MCF 10A (cell line): ENCODE results near the gene HBZ. TPM values are rescaled to one million over a fixed set of nuclear protein-coding genes. Genes with fewer than 3 reads are reported as not detected.
A peak's percentile ranks its signal among the peaks of the same experiment; 100 is the strongest.

Experiments
- Bru-seq: library from RNA; stranded (reverse); fragments of 400-500 nt; gene quantifications from one replicate; lab custom pipeline; 2021; lab: Mats Ljungman, UMichigan
- BruChase-seq, 2 experiments: library from RNA; stranded (reverse); fragments of 400-500 nt; gene quantifications; one replicate each; lab custom pipeline; 2021; lab: Mats Ljungman, UMichigan
- BruUV-seq: library from RNA; stranded (reverse); fragments of 400-500 nt; replicated peaks from 2 replicates; lab custom pipeline; 2021; lab: Mats Ljungman, UMichigan
- CTCF ChIA-PET: fragments of 300-600 bp; sonication (Branson Sonifier 250); formaldehyde crosslinking; extraction: SDS; loops from one replicate; lab custom pipeline; 2021; ENCODE audit warnings: antibody characterized with exemption, inconsistent platforms; lab: Yijun Ruan, JAX
- POLR2A ChIA-PET: fragments of 300-600, 350-650 bp; sonication (Branson Sonifier 250); formaldehyde crosslinking; extraction: SDS; loops from one replicate; lab custom pipeline; 2020; ENCODE audit warnings: antibody characterized with exemption, inconsistent platforms; lab: Yijun Ruan, JAX
- DNase-seq: peaks from one replicate; pipeline ENCODE4 v3.0.0-alpha.2; 2018; ENCODE audit not compliant: unreplicated experiment
- H3K27ac Mint-ChIP-seq: one replicate; pipeline ENCODE4 v1.8.0; 2022; ENCODE audit warnings: mild to moderate bottlenecking, low read depth, mixed read lengths; ENCODE audit not compliant: unreplicated experiment
- H3K27me3 Mint-ChIP-seq: one replicate; pipeline ENCODE4 v1.8.0; 2022; ENCODE audit warnings: mixed read lengths; ENCODE audit not compliant: insufficient read depth, unreplicated experiment
- H3K36me3 Mint-ChIP-seq: one replicate; pipeline ENCODE4 v1.8.0; 2022; ENCODE audit warnings: mild to moderate bottlenecking, moderate library complexity, mixed read lengths; ENCODE audit not compliant: insufficient read depth, unreplicated experiment
- H3K4me1 Mint-ChIP-seq: one replicate; pipeline ENCODE4 v1.8.0; 2022; ENCODE audit warnings: mixed read lengths; ENCODE audit not compliant: insufficient read depth, unreplicated experiment
- H3K4me3 Mint-ChIP-seq: one replicate; pipeline ENCODE4 v1.8.0; 2022; ENCODE audit warnings: mild to moderate bottlenecking, moderate library complexity, mixed read lengths; ENCODE audit not compliant: unreplicated experiment
- H3K9me3 Mint-ChIP-seq: one replicate; pipeline ENCODE4 v1.8.0; 2022; ENCODE audit warnings: mixed read lengths; ENCODE audit not compliant: unreplicated experiment
- CTCF ChIP-seq: fragments of 200-600 bp; IDR thresholded peaks from one replicate; pipeline ENCODE4 v1.8.0; 2022; ENCODE audit warnings: antibody characterized with exemption, mild to moderate bottlenecking; ENCODE audit not compliant: unreplicated experiment
- intact Hi-C: fragments of 100-400 bp; cut with micrococcal nuclease; formaldehyde crosslinking; loops from 2 replicates; pipeline ENCODE4 v1.14.1; 2022
- long read RNA-seq: library from polyadenylated mRNA; stranded (forward); transcript quantifications from one replicate; pipeline ENCODE4 v2.0.0, GENCODE V29; 2022
- total RNA-seq: library from RNA; stranded (reverse); gene quantifications from 2 replicates; pipeline ENCODE4 v1.2.3, GENCODE V29; 2022

HBZ gene
- total RNA-seq (not detected in 2 replicates), Bru-seq, nascent RNA (not detected), BruChase-seq, experiment 1, labeled RNA remaining after a 6-hour chase (not detected), BruChase-seq, experiment 2, labeled RNA remaining after a 2-hour chase (not detected)
- long read RNA-seq, result 0 reads

- POLR2A ChIA-PET, result no interaction called here
- peaks cover 15% of the 10 kb centered on the region for H3K27me3 Mint-ChIP-seq
- no peaks in the 10 kb centered on the region for H3K9me3 Mint-ChIP-seq
- no peaks in the 10 kb centered on the region for H3K36me3 Mint-ChIP-seq
- H3K27ac Mint-ChIP-seq, result peak within 1 kb of the TSS; percentile 31
- H3K4me1 Mint-ChIP-seq, result peaks cover 15% of the 10 kb centered on the region
- CTCF ChIA-PET, result interaction anchor here (1.1 kb wide), 1 partner anchor 35 kb away, joined by 4 read pairs; no protein-coding TSS in a partner anchor
- no peak for DNase-seq
- no TSS peak for BruUV-seq
- H3K4me3 Mint-ChIP-seq, result no peak within 1 kb of the TSS
- no peak for TF ChIP-seq CTCF
- intact Hi-C loops, result no loop called here
Measured at GRCh38 chr16:152141-153128, at the start of gene HBZ. TSS of gene HBZ (plus strand) at chr16:152644. CDS start at chr16:152910, 266 bp downstream.

- Mint-ChIP-seq H3K36me3 (peaks cover 69% of the 10 kb centered on the region), H3K27ac (no peak overlapping the region), H3K4me3 (no peak overlapping the region), H3K9me3 (no peaks in the 10 kb centered on the region), H3K27me3 (no peaks in the 10 kb centered on the region), H3K4me1 (no peaks in the 10 kb centered on the region)
- intact Hi-C loops, result no loop called here
- no peak for DNase-seq
- POLR2A ChIA-PET, result no interaction called here
- CTCF ChIA-PET, result interaction anchor here (0.6 to 6.2 kb wide), 8 partner anchors 8 to 258 kb away, joined by 3 to 65 read pairs (median 10); no protein-coding TSS in a partner anchor
- no peak for TF ChIP-seq CTCF
- BruUV-seq, result no TSS peak
Measured at GRCh38 chr16:104355-104754, 48.1 kb upstream of the HBZ start.

- CTCF ChIA-PET, result interaction anchor here (0.6 to 6.2 kb wide), 10 partner anchors 9 to 257 kb away, joined by 3 to 65 read pairs (median 10); partner anchors contain the start of gene HBQ1
- intact Hi-C loops, result no loop called here
- Mint-ChIP-seq H3K4me3 (no peak overlapping the region), H3K27ac (no peak overlapping the region), H3K9me3 (no peaks in the 10 kb centered on the region), H3K4me1 (no peaks in the 10 kb centered on the region), H3K27me3 (no peaks in the 10 kb centered on the region), H3K36me3 (peaks cover 69% of the 10 kb centered on the region)
- DNase-seq, result no peak
- no TSS peak for BruUV-seq
- TF ChIP-seq CTCF, result no peak
- POLR2A ChIA-PET, result no interaction called here
Measured at GRCh38 chr16:104928-105327, 47.5 kb upstream of the HBZ start.

- Mint-ChIP-seq H3K36me3 (peaks cover 72% of the 10 kb centered on the region), H3K27me3 (no peaks in the 10 kb centered on the region), H3K9me3 (no peaks in the 10 kb centered on the region), H3K4me3 (no peak overlapping the region), H3K4me1 (no peaks in the 10 kb centered on the region), H3K27ac (no peak overlapping the region)
- no peak for DNase-seq
- intact Hi-C loops, result no loop called here
- ChIA-PET CTCF (interaction anchor here (0.6 to 6.2 kb wide), 10 partner anchors 9 to 257 kb away, joined by 3 to 65 read pairs (median 10); partner anchors contain the start of gene HBQ1), POLR2A (interaction anchor here (1.2 kb wide), 1 partner anchor 78 kb away, joined by 3 read pairs; no protein-coding TSS in a partner anchor)
- TF ChIP-seq CTCF, result no peak
- no TSS peak for BruUV-seq
Measured at GRCh38 chr16:105521-105920, 46.9 kb upstream of the HBZ start.
